Spinal cord (tissue), 10 donors: ENCODE data around the gene AK1. TPM values are rescaled to one million over a fixed set of nuclear protein-coding genes. Genes with fewer than 3 reads are reported as not detected.

Experiments used
- DNase-seq, 6 donors: peaks; one replicate each; pipeline versions ENCODE4 v3.0.0 to v3.0.0-alpha.2; 2013 to 2015; ENCODE audit warnings: low spot score in 6 of 6, low read depth in 4 of 6
- H3K27ac ChIP-seq: one replicate; pipeline ENCODE4 v1.5.1; 2013; ENCODE audit warnings: low read depth, low read length, control low read depth
- H3K27me3 ChIP-seq: one replicate; pipeline ENCODE4 v1.6.1; 2013; ENCODE audit warnings: low read length; ENCODE audit not compliant: control insufficient read depth, insufficient read depth
- H3K36me3 ChIP-seq: one replicate; pipeline ENCODE4 v1.6.1; 2013; ENCODE audit warnings: low read length; ENCODE audit not compliant: control insufficient read depth, insufficient read depth
- H3K4me1 ChIP-seq: one replicate; pipeline ENCODE4 v1.6.1; 2013; ENCODE audit warnings: low read length; ENCODE audit not compliant: control insufficient read depth, insufficient read depth
- H3K4me3 ChIP-seq: one replicate; pipeline ENCODE4 v1.5.1; 2013; ENCODE audit warnings: low read depth, low read length, control low read depth
- H3K9me3 ChIP-seq: one replicate; pipeline ENCODE4 v1.6.1; 2013; ENCODE audit warnings: low read length; ENCODE audit not compliant: control insufficient read depth, insufficient read depth
- WGBS: methylation state at CpG from one replicate; pipeline ENCODE4 v1.1.5; 2013; ENCODE audit warnings: missing lambda C conversion rate; ENCODE audit not compliant: insufficient coverage; 5-methylcytosine and 5-hydroxymethylcytosine counted together
- polyA plus RNA-seq, 2 donors: library from polyadenylated mRNA; unstranded; fragments of 120-200 nt; gene quantifications; one replicate each; pipeline ENCODE4 v1.2.1, GENCODE V29; 2013; ENCODE audit not compliant: insufficient read length in 2 of 2
- total RNA-seq, 2 donors: library from RNA; depleted of rRNA in 1 of 2; stranded (reverse); fragments of 120-200 nt in 1 of 2; fragments of >200 nt in 1 of 2; gene quantifications; one replicate each; pipeline versions ENCODE4 v1.2.3 to v1.2.4, GENCODE V29; 2013 to 2014
- donor health status: healthy.

The AK1 gene
- total and polyA plus RNA-seq, 4 donors: 48.0 to 297 (median 255) TPM

DNA sequence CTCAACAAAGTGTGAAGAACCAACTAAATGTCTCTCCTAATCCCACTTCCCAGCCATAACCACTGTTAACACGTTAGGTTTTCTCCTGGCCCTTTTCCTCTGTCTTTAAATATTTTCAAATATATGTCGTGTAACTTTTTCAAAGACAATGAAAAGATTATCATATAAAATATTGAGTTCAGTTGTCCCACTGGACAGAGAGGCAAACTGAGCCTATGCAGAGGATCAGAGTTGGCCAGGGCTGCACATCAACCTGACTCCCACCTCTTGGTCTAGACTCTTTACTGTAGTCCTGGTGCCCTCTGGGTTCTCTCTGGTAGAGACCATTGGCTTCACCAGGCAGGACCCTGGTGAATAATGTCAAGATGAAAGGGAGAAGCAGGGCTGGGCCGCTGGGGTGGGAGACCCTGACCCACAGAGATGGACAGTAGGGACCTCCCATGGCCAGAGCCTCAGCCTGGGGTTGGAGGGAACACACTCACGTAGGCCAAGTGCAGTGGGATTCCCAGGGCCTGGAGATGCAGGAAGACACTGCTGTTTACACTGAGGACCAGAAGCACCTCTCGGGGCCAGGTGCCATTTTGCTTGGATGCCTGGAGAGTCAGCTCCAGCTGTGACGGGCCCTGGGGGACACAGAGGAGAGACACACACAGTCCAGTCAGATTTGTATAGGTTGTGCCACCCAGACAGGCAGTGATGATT lies 48.1 kb downstream of the AK1 start:
- Histone ChIP-seq H3K4me1 (peaks cover 32% of the 10 kb centered on the region), H3K4me3 (no peak overlapping the region), H3K27ac (no peak overlapping the region), H3K27me3 (peaks cover 21% of the 10 kb centered on the region), H3K36me3 (no peaks in the 10 kb centered on the region), H3K9me3 (no peaks in the 10 kb centered on the region)
- no peak for DNase-seq
- WGBS: 93% methylated on average over 4 of the region's 6 CpGs

DNA sequence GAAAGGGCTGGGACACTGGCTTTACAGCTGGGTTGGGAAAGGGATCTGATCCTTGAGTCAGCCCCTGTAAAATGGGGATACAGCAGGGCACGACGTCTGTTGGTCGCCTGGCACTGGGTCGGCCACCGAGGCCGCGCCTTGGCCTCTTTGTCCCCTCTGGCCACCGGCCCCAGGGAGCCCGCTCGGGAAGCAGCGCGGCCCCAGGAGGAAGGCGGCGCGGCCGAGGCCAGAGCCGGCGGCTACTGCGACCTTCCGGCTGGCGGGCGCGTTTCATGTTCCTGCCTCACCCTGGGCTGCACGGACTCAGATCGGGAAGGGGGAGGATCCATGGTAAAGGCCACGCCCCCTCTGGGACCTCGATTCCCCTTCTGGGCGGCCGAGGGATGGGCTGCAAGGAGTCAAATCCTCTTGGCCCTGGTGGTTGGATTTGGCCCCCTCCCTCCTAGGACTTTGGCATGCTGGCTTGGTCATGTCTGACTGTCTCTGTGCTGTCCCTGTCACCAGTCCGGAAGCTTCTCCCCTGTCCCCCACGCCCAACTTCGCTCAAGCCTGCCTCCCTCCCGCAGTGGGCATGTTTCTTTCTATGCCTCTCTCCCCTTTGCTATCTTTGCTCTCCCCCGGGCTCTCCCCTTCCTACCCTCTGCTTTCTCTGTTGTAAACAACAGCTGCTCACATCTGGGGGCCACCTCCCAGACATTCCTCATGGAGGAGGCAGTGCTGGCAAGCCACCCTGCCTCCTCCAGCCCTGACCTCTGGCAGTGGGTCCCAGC lies 49.0 kb downstream of the AK1 start:
- WGBS: 3% methylated on average over 33 of the region's 34 CpGs
- peak overlapping the region; percentile 16 for H3K4me3 ChIP-seq
- H3K27ac ChIP-seq: peak overlapping the region; percentile 74
- no peaks in the 10 kb centered on the region for H3K9me3 ChIP-seq
- peaks cover 32% of the 10 kb centered on the region for H3K4me1 ChIP-seq
- no peaks in the 10 kb centered on the region for H3K36me3 ChIP-seq
- H3K27me3 ChIP-seq: peaks cover 21% of the 10 kb centered on the region
- DNase-seq: peak in 4 of 6 donors; percentile 11 to 78 (median 38)

DNA sequence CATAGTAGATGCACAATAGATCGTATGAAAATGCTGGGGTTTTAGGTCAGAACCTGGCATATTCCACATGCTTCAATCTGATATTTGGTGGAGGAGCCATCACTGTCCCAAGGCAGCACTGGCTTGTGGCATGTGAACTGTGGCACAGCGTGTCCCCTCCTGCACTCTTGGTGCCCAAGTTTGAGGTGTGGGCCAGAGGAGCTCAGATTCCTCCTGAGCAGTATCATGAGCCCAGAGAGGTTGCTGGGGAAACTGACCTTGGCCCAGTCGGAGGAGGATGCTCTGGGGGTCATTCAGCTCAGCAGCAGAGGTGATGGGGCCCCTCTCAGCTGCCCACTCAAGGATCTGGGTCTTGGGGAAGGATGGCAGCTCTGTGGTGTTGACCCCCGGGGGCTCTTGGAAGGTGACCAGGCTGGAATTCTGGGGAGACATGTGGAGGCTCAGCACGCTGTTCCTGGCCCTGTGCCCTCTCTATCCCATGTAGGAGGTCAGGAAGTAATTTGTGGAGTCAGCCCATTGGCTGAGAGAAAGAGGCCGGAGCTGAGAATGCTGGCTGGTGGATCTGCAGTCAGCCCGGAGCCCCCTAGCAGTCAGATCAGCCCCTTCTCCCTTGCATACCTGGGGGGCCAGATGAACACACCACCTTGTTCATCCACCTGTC lies 51.1 kb downstream of the AK1 start:
- H3K27ac ChIP-seq: no peak overlapping the region
- H3K27me3 ChIP-seq: peaks cover 21% of the 10 kb centered on the region
- DNase-seq: no peak
- H3K36me3 ChIP-seq: no peaks in the 10 kb centered on the region
- WGBS: 66% methylated on average over 7 of the region's 7 CpGs
- no peaks in the 10 kb centered on the region for H3K9me3 ChIP-seq
- peaks cover 32% of the 10 kb centered on the region for H3K4me1 ChIP-seq
- no peak overlapping the region for H3K4me3 ChIP-seq

DNA sequence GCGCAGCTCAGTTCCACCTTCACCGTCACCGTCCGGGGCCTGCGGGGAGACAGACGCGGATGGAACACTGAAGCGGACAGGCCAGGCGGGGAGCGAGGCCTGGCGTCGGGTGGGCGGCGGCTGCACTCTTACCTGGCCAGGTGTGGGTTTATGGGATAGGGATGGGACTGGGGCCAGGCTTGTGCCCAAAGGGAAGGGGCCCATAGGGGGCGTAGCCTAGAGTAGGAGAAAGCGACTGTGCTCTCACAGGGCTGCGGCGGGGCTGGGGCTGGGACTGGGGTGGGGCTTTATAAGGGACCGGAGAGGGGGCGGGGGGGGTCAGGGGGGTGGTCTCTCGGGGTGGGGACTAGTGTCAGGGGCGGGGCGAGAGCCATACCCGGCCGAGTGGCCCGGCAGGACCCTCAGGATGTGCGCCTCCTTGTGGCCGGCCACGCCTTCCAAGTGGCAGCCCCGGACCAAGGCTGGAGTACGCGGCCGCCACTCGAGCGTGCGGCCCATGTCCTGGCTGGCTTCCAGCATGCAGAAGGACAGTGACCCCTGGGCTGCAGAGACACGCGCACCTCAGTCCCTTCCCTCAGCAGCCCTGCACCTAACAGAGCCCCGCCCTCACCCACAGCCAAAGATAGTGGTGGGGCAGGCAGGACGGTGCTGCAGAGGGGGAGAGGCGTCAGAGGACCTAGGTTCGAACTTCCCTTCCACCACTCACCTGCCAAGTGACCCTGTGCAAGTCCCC lies 52.0 kb downstream of the AK1 start:
- Histone ChIP-seq H3K4me1 (peaks cover 32% of the 10 kb centered on the region), H3K4me3 (no peak overlapping the region), H3K36me3 (no peaks in the 10 kb centered on the region), H3K27ac (no peak overlapping the region), H3K27me3 (peaks cover 21% of the 10 kb centered on the region), H3K9me3 (no peaks in the 10 kb centered on the region)
- DNase-seq: peak in 1 of 6 donors; percentile 12
- 21% methylated on average over 29 of the region's 42 CpGs for WGBS

DNA sequence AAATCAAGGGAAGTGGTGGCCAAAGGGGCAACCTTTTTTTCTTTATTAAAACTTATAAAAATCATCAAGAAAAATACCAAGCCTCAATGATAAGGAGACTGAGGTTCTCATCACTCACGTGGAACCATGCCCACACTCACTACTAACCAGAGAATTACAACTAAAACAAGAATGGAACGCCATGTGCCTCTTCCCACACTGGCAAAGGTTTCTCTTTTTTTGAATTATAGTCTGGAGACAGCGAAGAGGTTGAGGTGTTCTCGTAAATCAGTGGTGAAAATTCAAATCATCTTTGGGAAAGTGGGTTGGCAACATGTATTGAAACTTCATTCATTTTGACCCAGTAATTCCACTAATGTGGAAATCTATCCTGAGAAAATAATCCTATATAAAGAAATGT lies 55.4 kb downstream of the AK1 start:
- H3K36me3 ChIP-seq: peaks cover 18% of the 10 kb centered on the region
- peaks cover 14% of the 10 kb centered on the region for H3K27me3 ChIP-seq
- H3K27ac ChIP-seq: no peak overlapping the region
- no peak overlapping the region for H3K4me3 ChIP-seq
- peaks cover 25% of the 10 kb centered on the region for H3K4me1 ChIP-seq
- 60% methylated on average over 1 of the region's 4 CpGs for WGBS
- DNase-seq: peak in 1 of 6 donors; percentile 7
- H3K9me3 ChIP-seq: no peaks in the 10 kb centered on the region

DNA sequence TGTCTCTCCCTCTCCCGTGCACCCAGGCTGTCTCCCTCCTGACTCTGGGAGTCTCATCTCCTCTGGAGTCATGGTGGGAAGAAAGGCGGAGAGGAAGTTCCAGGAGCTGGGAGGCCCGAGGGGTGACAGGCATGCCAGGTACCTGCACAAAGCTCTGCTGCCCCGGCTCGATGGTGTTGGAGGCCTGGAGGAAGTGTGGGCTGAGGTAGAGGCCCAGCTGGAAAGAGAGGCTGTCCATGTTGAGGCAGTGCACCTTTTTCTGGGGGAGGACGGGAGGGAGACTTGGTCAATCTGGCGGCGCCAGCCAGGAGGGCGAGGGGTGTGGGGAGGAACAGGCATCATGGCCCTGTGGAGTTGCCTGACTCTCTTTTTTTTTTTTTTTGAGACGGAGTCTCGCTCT lies 58.9 kb downstream of the AK1 start:
- Histone ChIP-seq H3K4me3 (no peak overlapping the region), H3K27ac (no peak overlapping the region), H3K9me3 (no peaks in the 10 kb centered on the region), H3K36me3 (peaks cover 53% of the 10 kb centered on the region), H3K4me1 (peaks cover 22% of the 10 kb centered on the region), H3K27me3 (no peaks in the 10 kb centered on the region)
- 95% methylated on average over 5 of the region's 11 CpGs for WGBS
- DNase-seq: no peak

DNA sequence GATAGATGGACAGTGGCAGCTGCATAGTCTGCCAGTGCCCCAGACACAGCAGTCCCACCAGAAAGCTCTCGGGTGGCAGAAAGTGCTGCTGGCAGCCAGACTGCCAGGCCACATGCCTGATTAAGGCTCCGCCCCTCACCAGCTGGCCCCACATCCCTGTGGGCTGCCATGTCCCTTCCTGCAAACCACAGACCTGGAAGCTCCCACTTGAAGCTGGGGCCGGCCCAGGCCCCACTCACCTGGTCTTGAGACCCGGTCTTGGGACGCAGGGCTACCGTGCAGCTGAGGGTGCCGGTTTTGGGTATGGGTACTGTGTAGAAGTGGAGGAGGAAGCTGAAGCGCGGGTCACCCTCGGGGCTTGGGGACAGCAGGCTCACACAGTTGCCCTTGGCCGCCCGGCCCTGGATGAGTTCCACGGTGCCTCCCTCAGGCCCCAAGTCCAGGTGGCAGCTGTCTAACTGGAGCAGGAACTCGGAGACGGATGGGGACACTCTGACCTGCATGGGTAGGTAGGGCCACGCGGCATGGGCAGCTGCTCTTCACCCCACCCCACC lies 59.5 kb downstream of the AK1 start:
- Histone ChIP-seq H3K9me3 (no peaks in the 10 kb centered on the region), H3K4me1 (peaks cover 24% of the 10 kb centered on the region), H3K27me3 (no peaks in the 10 kb centered on the region), H3K36me3 (peaks cover 59% of the 10 kb centered on the region), H3K27ac (no peak overlapping the region), H3K4me3 (no peak overlapping the region)
- DNase-seq: no peak
- 86% methylated on average over 13 of the region's 17 CpGs for WGBS

DNA sequence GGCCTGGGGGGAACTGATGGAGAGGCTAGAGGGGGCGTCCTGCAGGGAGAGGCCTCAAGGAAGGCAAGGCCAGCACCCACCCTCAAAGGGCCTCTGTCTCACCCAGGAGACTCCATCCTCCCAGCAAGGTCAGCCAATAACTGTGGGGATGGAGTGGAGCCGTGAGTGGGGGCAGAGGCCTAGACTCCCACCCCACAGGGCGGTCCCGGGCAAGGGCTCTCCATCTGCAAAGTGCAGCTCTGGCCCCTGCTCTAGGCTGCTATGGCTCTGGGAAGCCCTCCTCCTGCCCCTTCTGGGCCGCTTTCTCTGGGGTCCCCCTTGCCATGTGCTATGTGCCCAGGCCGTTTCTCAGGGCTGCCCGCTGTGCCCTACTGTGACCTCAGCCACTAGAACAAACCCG lies 60.7 kb downstream of the AK1 start:
- WGBS: 83% methylated on average over 7 of the region's 8 CpGs
- H3K27me3 ChIP-seq: no peaks in the 10 kb centered on the region
- H3K36me3 ChIP-seq: peaks cover 70% of the 10 kb centered on the region
- no peaks in the 10 kb centered on the region for H3K9me3 ChIP-seq
- no peak overlapping the region for H3K4me3 ChIP-seq
- H3K27ac ChIP-seq: no peak overlapping the region
- H3K4me1 ChIP-seq: peaks cover 24% of the 10 kb centered on the region
- DNase-seq: no peak
